ENCODE data around the gene NPC1.
"Not testable (repeated sequence)": the region's sequence is repeated elsewhere in the genome, so short reads cannot be mapped to it uniquely, and the experiment has no call there.

Gene NPC1

DNA sequence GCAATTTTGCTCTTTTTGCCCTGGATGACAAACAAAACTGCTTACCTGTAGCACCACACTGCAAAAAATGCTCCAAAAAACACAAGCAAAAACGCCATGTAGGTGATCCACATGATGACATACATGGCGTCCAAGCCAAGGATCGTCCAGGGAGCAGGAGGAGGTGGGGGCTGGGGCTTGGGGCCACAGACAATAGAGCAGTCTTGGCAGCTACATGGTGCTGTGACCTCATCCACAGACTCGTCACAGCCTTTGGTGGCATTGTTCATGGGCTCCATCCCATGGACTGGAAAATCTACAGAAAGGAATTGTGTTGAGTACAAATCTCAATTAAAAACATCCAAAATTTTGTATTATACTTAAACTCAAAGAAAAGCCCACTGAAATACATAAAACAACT is 26.1 kb downstream of the NPC1 start:
- Histone ChIP-seq H3K4me3 (ENCODE audit: low read depth, low read length) (no peak overlapping the region), H3K9me3 (ENCODE audit: severe bottlenecking) (no peaks in the 10 kb centered on the region), H3K27me3 (ENCODE audit: insufficient read depth, low read depth, severe bottlenecking) (no peaks in the 10 kb centered on the region), H3K36me3 (peaks cover 25% of the 10 kb centered on the region), H3K27ac (no peak overlapping the region)
- no peak for TF ChIP-seq CTCF (IDR thresholded peaks at IDR 0.05; ENCODE audit: low read depth, low read length)
- DNase-seq = no peak

DNA sequence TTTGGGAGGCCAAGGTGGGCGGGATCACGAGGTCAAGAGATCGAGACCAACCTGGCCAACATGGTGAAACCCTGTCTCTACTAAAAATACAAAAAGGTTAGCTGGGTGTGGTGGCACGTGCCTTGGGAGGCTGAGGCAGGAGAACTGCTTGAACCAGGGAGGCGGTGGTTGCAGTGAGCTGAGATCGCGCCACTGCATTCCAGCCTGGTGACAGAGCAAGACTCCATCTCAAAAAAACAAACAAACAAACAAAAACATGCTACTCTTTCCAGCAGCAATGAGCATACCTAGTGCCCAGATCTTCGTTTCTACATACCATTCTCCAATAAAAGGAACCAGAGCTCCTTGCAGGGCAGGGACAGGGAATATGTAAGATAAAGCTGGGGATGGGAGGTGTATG is 28.8 kb downstream of the NPC1 start:
- H3K9me3 ChIP-seq (ENCODE audit: severe bottlenecking); H3K27me3 ChIP-seq (ENCODE audit: insufficient read depth, low read depth, severe bottlenecking); DNase-seq; H3K27ac ChIP-seq; H3K4me3 ChIP-seq (ENCODE audit: low read depth, low read length): not testable (repeated sequence)
- H3K36me3 ChIP-seq = peaks cover 43% of the 10 kb centered on the region

DNA sequence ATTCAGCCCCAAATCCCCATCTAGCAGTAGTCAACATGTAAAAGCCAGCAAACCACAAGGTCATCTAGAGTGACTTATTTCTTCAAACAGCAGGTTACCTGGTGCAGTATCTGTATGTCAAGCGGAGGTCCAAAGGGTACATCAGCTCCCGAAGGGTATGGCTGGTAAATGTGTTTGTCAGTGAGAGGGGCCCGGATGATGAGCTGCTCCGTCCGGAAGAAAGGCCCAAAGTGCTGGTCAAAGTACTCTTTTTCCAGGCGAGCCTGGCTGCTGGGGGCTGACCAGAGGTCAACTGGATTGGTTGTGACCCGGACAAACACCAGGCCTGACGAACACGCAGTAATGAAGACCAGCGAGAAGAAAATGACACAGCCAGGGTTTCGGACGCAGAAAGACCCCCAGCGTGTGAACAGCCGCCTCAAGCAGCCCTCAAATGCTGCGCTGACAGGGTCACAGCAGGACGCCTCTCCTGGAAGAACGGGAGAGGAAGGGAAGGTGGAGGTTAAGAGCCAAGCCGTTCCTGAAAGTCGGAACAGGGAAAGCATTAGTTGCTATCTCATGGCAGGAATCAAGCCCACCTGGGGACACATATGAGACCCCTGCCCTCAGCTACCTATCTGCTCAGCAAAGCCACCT is 30.0 kb downstream of the NPC1 start:
- peaks cover 46% of the 10 kb centered on the region for H3K36me3 ChIP-seq
- no peak overlapping the region for H3K27ac ChIP-seq
- no peak for DNase-seq
- no peak for TF ChIP-seq CTCF (IDR thresholded peaks at IDR 0.05; ENCODE audit: low read depth, low read length)
- H3K4me3 ChIP-seq (ENCODE audit: low read depth, low read length) = no peak overlapping the region
- H3K27me3 ChIP-seq (ENCODE audit: insufficient read depth, low read depth, severe bottlenecking) = no peaks in the 10 kb centered on the region
- no peaks in the 10 kb centered on the region for H3K9me3 ChIP-seq (ENCODE audit: severe bottlenecking)

GRCh38 chr18:23553887-23554286 is 32.4 kb downstream of the NPC1 start:
- peak; percentile 9 for DNase-seq
- Histone ChIP-seq H3K4me3 (ENCODE audit: low read depth, low read length) (no peak overlapping the region), H3K27ac (no peak overlapping the region), H3K36me3 (peaks cover 43% of the 10 kb centered on the region), H3K9me3 (ENCODE audit: severe bottlenecking) (no peaks in the 10 kb centered on the region), H3K27me3 (ENCODE audit: insufficient read depth, low read depth, severe bottlenecking) (no peaks in the 10 kb centered on the region)
- no peak for TF ChIP-seq CTCF (IDR thresholded peaks at IDR 0.05; ENCODE audit: low read depth, low read length)

GRCh38 chr18:23552505-23552904 is 33.8 kb downstream of the NPC1 start:
- no peak overlapping the region for H3K4me3 ChIP-seq (ENCODE audit: low read depth, low read length)
- H3K27me3 ChIP-seq (ENCODE audit: insufficient read depth, low read depth, severe bottlenecking) = no peaks in the 10 kb centered on the region
- DNase-seq = no peak
- no peak for TF ChIP-seq CTCF (IDR thresholded peaks at IDR 0.05; ENCODE audit: low read depth, low read length)
- H3K9me3 ChIP-seq (ENCODE audit: severe bottlenecking) = no peaks in the 10 kb centered on the region
- H3K27ac ChIP-seq = no peak overlapping the region
- H3K36me3 ChIP-seq = peaks cover 41% of the 10 kb centered on the region

DNA sequence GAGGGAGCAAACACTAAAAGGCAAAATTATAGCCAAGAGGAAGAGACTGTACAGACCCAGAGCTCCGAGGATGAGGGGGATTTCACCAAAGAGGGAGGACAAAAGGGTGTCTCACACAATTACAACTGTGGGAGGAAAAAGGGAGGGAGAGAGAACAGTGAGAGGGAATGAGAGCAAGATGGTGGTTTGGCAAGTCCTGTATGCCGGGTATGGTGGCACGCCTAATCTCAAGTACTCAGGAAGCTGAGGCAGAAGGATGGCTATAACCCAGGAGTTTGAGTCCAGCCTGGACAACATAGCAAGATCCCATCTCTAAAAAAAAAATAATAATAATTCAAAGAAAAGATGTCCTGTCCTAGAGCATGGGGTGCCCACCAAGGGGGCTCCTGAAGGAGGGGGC is 34.3 kb downstream of the NPC1 start:
- no peak for DNase-seq
- TF ChIP-seq CTCF (IDR thresholded peaks at IDR 0.05; ENCODE audit: low read depth, low read length) = no peak
- H3K27ac ChIP-seq = no peak overlapping the region
- H3K4me3 ChIP-seq (ENCODE audit: low read depth, low read length) = no peak overlapping the region
- no peaks in the 10 kb centered on the region for H3K9me3 ChIP-seq (ENCODE audit: severe bottlenecking)
- no peaks in the 10 kb centered on the region for H3K27me3 ChIP-seq (ENCODE audit: insufficient read depth, low read depth, severe bottlenecking)
- H3K36me3 ChIP-seq = peaks cover 41% of the 10 kb centered on the region
